ENCODE data around the gene SIPA1L2. TPM values are rescaled to one million over a fixed set of nuclear protein-coding genes. Genes with fewer than 3 reads are reported as not detected.

Gene SIPA1L2
- total RNA-seq, 1 donor from 2014 or later = 3.7 TPM

DNA sequence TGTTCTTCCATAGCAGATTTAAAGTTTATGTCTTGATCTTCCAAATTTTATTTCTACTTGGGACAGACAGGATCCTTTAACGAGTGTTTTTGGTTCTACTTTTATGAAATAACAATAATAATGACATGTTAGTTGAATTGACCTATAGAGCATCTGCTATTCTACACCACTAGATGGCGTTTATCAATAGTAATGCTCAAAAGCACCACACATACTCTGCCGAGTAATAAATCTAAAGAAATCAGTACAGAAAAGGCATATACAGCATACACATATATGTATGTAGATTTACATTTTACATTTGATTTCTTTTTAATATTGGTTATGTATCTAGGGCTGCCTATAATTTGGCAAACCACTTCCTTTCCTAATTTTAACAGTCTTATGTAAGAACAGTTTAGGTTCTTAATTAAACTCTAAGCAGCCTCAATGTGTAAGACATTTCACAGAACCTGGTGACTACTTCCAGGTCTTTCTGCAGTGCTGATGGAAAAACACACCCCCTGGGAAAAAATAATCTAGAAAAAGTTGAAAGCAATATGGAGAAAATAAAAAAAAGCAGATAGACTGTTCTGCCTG lies 5.9 kb upstream of the SIPA1L2 start:
- H3K4me1 Mint-ChIP-seq (ENCODE audit: low read depth) = peaks cover 2% of the 10 kb centered on the region
- H3K36me3 Mint-ChIP-seq (ENCODE audit: low read depth) = no peaks in the 10 kb centered on the region
- H3K27ac Mint-ChIP-seq = no peak overlapping the region
- DNase-seq (ENCODE audit: low spot score) = no peak
- no peak overlapping the region for H3K4me3 Mint-ChIP-seq (ENCODE audit: low read depth)
- intact Hi-C loops (cut with micrococcal nuclease) = loop anchor here (1.0 to 5.0 kb wide), 2 partner anchors 391 to 605 kb away; no protein-coding TSS in a partner anchor
- no peaks in the 10 kb centered on the region for H3K9me3 Mint-ChIP-seq
- peaks cover 23% of the 10 kb centered on the region for H3K27me3 Mint-ChIP-seq (ENCODE audit: low read depth)

DNA sequence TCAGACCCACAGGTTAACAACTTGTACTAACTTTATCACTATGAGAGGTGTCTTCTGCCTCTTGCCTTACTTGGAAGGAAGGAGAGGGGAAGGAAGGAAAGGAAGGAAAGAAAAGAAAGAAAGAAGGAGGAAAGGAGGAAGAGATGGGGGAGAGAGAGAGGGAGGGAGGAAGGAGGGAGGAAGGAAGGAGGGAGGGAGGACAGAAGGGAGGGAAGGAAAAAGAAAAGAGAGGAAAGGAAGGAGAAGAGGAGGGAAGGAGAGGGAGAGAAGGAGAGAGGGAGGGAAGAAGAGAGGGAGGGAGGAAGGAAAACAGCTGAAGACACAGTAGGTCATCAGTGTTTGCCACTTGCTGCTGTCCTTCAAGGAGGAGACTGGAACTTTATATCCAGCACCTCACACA lies 5.3 kb upstream of the SIPA1L2 start:
- no peak overlapping the region for H3K27ac Mint-ChIP-seq
- peaks cover 23% of the 10 kb centered on the region for H3K27me3 Mint-ChIP-seq (ENCODE audit: low read depth)
- DNase-seq (ENCODE audit: low spot score) = no peak
- no peaks in the 10 kb centered on the region for H3K36me3 Mint-ChIP-seq (ENCODE audit: low read depth)
- intact Hi-C loops (cut with micrococcal nuclease) = loop anchor here (1.0 to 5.0 kb wide), 2 partner anchors 392 to 606 kb away; no protein-coding TSS in a partner anchor
- peaks cover 4% of the 10 kb centered on the region for H3K4me1 Mint-ChIP-seq (ENCODE audit: low read depth)
- no peak overlapping the region for H3K4me3 Mint-ChIP-seq (ENCODE audit: low read depth)
- no peaks in the 10 kb centered on the region for H3K9me3 Mint-ChIP-seq

DNA sequence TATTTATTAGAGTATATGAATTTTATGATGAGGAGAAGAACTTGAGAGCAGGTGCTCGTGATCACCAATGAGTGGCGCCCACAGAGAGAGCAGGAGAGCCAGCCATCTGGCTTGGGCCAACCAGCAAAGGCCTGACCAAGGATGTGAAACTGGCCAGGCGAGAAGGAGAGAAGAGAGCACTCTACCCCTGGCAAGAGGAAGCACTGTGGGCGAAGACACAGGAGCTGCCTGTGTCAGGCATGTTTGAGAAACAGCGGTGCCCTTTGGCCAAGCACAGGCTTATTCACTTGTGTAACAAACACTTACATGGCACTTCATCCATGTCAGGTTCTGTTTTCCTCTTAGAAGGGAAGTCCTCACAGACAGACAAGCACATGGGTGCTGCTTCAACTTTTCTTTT lies 4.2 kb upstream of the SIPA1L2 start:
- intact Hi-C loops (cut with micrococcal nuclease) = loop anchor here (5.0 kb wide), 1 partner anchor 173 kb away; the partner anchor contains the start of gene MAP10
- Mint-ChIP-seq H3K9me3 (no peaks in the 10 kb centered on the region), H3K36me3 (ENCODE audit: low read depth) (no peaks in the 10 kb centered on the region), H3K4me1 (ENCODE audit: low read depth) (peaks cover 4% of the 10 kb centered on the region), H3K27me3 (ENCODE audit: low read depth) (peaks cover 26% of the 10 kb centered on the region), H3K4me3 (ENCODE audit: low read depth) (no peak overlapping the region), H3K27ac (no peak overlapping the region)
- DNase-seq (ENCODE audit: low spot score) = no peak

DNA sequence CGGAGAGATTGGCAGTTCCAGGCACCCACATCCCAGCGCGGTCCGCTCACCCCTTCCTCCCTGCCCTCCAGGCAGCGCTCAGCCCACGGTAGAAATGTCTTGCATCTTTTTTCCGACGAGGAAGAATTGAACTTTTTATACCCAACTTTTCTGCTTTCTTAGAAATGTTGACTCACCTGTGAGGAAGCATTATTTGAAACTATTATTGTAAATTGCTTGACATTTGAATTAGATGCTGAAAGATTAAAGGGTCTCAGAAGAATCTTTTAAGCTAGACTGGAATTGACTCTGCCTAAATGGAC lies 912 bp upstream of the SIPA1L2 start:
- Mint-ChIP-seq H3K9me3 (no peaks in the 10 kb centered on the region), H3K36me3 (ENCODE audit: low read depth) (no peaks in the 10 kb centered on the region), H3K4me3 (ENCODE audit: low read depth) (peak overlapping the region; percentile 80), H3K4me1 (ENCODE audit: low read depth) (peaks cover 9% of the 10 kb centered on the region), H3K27ac (no peak overlapping the region), H3K27me3 (ENCODE audit: low read depth) (peaks cover 57% of the 10 kb centered on the region)
- no peak for DNase-seq (ENCODE audit: low spot score)
- intact Hi-C loops (cut with micrococcal nuclease) = loop anchor here (2.0 to 5.0 kb wide), 2 partner anchors 176 to 320 kb away; partner anchors contain the start of genes MAP10 and NTPCR

DNA sequence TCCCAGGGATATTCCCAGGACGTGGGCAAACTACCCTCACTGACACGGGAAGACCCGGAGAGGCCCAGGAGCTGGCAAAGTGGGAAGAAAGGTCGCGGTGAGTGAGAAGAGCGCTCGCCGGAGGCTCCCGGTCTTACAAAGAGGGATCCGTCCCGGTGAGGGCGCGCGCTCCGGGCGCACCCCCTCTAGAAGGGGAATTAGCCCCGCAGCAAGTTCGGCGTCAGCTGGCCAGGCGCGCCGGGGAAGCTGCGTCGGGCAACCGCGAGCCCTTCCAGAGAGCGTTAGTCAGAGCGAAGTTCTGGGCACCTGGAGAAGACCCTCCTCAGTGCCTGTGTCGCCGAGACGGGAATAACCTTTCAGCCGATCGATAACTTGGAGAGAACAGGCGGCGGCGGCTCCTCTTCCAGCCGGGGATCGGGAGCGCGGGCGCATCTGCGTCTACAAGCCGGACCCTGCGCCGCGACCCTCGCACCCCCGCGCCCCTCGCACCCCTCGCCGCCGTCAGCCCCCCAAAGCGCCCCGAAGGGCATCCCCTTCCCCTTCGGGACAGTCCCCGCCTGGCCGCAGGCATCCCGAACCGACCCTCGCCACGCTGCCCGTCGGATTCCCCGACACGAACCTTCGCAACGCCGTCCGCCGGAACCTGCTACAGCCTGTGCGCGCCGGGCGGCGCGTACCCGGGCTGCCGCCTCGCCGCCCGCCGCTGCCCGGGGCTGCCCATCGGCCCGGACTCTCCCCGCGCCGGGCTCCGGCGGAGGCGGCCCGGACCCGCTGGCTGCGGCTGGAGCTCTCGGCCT lies 485 bp downstream of the SIPA1L2 start:
- Mint-ChIP-seq H3K27me3 (ENCODE audit: low read depth) (peaks cover 58% of the 10 kb centered on the region), H3K4me1 (ENCODE audit: low read depth) (peaks cover 9% of the 10 kb centered on the region), H3K27ac (no peak overlapping the region), H3K36me3 (ENCODE audit: low read depth) (no peaks in the 10 kb centered on the region), H3K9me3 (no peaks in the 10 kb centered on the region), H3K4me3 (ENCODE audit: low read depth) (peak overlapping the region; percentile 86)
- DNase-seq (ENCODE audit: low spot score) = peak; percentile 10
- intact Hi-C loops (cut with micrococcal nuclease) = loop anchor here (2.0 to 5.0 kb wide), 2 partner anchors 178 to 321 kb away; partner anchors contain the start of genes MAP10 and NTPCR

DNA sequence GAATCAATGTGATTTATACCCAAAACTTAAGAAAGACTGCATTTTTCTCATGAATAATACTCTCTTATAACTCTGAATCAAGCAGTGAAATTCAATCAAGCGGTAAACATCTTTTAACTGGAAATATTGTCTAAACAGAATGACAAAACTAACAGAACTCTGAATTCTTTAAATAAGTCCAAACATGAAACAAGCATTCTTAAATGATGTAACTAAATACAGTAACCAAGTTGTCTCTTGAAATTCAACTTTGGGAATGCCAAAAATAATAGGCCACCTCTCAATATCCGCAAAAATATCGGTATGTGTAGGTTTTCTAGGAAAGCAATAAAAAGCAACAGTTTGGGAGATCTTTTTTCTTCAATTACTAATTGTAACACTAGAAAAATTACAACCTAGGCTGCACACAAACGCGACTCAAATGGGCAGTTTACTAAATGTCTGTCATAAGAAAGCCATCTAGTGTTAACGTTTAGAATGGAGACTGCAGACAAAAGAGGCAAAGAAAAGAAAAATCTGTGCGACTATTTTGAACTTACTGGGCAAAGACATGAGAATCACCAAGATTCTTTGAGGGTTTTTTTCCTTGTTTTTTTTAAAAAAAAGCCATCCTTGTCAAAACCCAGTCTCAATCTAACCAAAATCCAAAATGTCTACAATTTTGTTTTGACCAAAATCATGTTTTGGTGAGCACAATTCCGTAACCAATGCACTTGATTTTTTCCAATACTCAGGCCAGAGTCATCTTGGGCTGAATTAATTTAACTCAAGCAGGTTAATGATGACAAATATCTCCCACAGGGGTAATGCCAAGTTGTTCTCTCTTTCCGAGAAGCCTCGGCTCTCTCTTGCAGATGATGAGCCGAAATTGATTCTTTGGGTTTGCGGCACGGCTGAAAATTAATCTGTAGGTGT lies 1.3 kb downstream of the SIPA1L2 start:
- H3K27ac Mint-ChIP-seq = no peak overlapping the region

DNA sequence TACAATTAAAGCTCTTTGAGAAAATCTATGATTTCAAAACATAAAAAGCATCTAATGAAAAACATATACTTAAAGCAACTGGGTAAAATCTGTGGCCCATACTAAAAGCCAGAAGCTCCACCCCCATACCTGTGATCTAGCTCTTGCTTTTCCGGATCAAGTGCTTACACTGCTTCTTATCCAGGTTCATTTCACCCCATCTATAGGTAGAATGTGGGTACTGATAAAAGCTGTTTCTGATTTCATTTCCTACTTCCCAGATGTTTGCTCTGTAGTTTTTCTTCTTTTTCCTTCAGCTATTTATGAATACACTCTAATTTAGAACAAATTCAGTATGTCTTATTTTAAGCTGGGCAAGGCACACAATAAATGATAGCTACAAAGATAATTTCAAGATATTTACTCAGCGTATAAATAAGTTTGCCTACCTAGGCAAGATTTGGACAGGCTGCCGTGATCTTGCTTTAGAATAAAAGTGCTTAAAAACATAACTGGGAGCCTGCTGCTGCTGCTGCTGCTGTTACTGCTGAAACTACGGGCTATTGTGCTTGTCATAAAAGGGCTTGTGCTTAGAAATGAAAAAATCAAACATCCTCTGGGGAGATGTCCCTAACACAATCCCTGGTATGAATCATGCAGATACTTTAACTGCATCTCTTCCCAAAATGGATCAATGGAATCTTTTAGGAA lies 2.1 kb downstream of the SIPA1L2 start:
- DNase-seq (ENCODE audit: low spot score) = no peak
- Mint-ChIP-seq H3K9me3 (no peaks in the 10 kb centered on the region), H3K36me3 (ENCODE audit: low read depth) (no peaks in the 10 kb centered on the region), H3K27me3 (ENCODE audit: low read depth) (peaks cover 51% of the 10 kb centered on the region), H3K27ac (no peak overlapping the region), H3K4me3 (ENCODE audit: low read depth) (no peak overlapping the region), H3K4me1 (ENCODE audit: low read depth) (peaks cover 9% of the 10 kb centered on the region)
- intact Hi-C loops (cut with micrococcal nuclease) = no loop called here

More for the DNA sequence above, 1.3 kb downstream of the SIPA1L2 start:
- Mint-ChIP-seq H3K36me3 (ENCODE audit: low read depth) (no peaks in the 10 kb centered on the region), H3K4me3 (ENCODE audit: low read depth) (peak overlapping the region; percentile 86), H3K4me1 (ENCODE audit: low read depth) (peaks cover 9% of the 10 kb centered on the region), H3K9me3 (no peaks in the 10 kb centered on the region), H3K27me3 (ENCODE audit: low read depth) (peaks cover 55% of the 10 kb centered on the region)
- intact Hi-C loops (cut with micrococcal nuclease) = no loop called here
- no peak for DNase-seq (ENCODE audit: low spot score)

DNA sequence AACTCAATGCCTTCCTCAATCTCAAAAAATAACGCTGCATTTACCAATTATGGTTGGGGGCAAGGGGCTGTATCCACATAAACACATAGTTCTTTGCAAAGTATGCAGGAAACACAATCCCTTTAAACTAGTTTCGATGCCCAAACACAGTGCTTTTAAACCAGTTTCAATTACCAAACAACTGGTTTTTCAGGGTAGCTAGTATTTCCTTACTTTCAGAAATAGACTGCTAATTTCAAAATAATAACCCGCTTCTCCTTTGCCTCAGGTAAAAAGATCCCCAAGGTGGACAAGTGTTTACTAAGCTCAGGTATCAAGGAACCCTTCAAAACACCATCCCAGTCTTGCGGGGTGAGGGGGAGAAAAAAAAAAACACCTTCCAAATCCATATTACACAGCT lies 2.8 kb downstream of the SIPA1L2 start:
- no peak overlapping the region for H3K4me3 Mint-ChIP-seq (ENCODE audit: low read depth)
- no peaks in the 10 kb centered on the region for H3K9me3 Mint-ChIP-seq
- H3K27me3 Mint-ChIP-seq (ENCODE audit: low read depth) = peaks cover 53% of the 10 kb centered on the region
- H3K27ac Mint-ChIP-seq = no peak overlapping the region
- no peaks in the 10 kb centered on the region for H3K36me3 Mint-ChIP-seq (ENCODE audit: low read depth)
- H3K4me1 Mint-ChIP-seq (ENCODE audit: low read depth) = peaks cover 9% of the 10 kb centered on the region
- intact Hi-C loops (cut with micrococcal nuclease) = no loop called here
- DNase-seq (ENCODE audit: low spot score) = no peak

DNA sequence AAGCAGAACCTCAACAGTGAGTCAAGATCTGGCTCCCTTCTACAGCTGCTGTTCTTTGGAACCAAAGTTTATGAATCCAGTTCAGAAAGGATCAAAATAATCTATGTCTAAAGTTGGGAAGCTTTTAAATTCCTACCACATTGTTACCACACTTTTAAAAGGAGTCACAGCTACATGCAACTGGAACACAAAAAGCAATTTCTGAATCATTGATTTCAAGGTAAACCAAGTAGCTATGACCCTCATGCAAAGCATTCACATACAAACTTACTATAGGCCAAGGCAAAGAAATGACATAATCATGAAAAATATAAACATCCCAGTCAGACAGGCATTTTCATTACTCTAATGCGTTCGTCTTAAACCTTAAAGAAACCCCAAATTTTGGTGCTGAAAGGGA lies 3.5 kb downstream of the SIPA1L2 start:
- H3K27me3 Mint-ChIP-seq (ENCODE audit: low read depth) = peaks cover 50% of the 10 kb centered on the region
- no peak for DNase-seq (ENCODE audit: low spot score)
- intact Hi-C loops (cut with micrococcal nuclease) = no loop called here
- no peaks in the 10 kb centered on the region for H3K36me3 Mint-ChIP-seq (ENCODE audit: low read depth)
- H3K9me3 Mint-ChIP-seq = no peaks in the 10 kb centered on the region
- no peak overlapping the region for H3K4me3 Mint-ChIP-seq (ENCODE audit: low read depth)
- peaks cover 9% of the 10 kb centered on the region for H3K4me1 Mint-ChIP-seq (ENCODE audit: low read depth)
- no peak overlapping the region for H3K27ac Mint-ChIP-seq

DNA sequence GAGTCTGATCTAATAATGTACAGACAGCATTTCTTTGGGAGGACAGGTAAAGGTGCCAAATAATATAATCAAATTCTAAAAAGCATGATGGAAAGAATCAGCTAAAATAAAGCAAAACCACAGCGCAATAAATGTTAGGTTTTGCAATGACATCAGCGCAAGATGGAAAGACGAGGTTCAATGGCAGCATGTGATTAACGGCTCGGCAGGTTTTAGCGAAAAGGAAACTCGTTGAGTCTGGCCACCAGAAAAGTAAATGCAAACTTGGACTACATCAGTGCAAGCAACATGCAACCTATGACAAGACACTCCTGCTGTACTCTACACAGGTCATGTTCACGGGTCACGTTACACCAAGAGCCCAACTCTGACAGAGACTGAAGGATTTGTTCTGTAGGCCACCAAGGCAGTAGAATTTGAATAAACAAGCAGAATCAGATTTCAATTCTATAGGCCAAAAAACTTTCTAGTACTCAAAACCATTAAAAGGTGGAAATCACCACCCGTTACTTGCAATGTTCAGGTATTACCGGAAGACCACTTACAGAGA lies 4.5 kb downstream of the SIPA1L2 start:
- no peak overlapping the region for H3K27ac Mint-ChIP-seq
- peaks cover 6% of the 10 kb centered on the region for H3K4me1 Mint-ChIP-seq (ENCODE audit: low read depth)
- peaks cover 52% of the 10 kb centered on the region for H3K27me3 Mint-ChIP-seq (ENCODE audit: low read depth)
- no peaks in the 10 kb centered on the region for H3K36me3 Mint-ChIP-seq (ENCODE audit: low read depth)
- intact Hi-C loops (cut with micrococcal nuclease) = no loop called here
- no peaks in the 10 kb centered on the region for H3K9me3 Mint-ChIP-seq
- no peak overlapping the region for H3K4me3 Mint-ChIP-seq (ENCODE audit: low read depth)
- no peak for DNase-seq (ENCODE audit: low spot score)

DNA sequence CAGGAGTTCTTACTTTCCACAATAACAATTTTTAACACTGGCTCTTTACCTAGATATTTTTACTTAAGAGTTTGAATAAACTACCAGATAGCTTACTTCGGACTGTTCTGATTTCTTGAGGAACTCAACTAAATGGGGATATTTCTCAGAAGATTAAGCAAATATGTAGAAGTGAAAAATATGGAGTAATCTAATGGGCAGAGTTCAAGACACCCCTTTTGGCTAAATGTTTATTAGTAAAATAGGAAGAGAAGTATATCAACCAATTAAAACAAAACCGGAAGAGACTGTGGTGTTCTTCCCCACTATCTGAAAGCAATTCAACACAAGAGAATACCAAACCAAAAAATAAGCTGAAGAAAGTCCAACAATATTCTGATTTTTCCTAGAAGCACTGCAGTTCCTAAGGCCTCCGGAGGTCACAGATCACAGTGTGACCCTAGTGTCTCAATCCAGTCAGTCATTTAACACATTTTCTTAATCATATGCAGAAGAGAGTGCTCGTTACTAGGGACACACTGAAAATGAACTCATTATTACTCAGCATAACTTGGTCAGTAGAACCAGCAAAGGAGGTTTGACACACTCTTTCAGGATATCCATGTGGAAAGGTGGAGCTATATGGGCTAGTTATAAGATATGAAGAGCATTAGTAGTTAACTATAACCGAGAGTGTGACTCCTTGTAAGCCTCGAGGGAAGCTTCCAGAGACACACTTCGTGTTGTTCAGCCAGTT lies 5.2 kb downstream of the SIPA1L2 start:
- H3K27ac Mint-ChIP-seq = no peak overlapping the region
- intact Hi-C loops (cut with micrococcal nuclease) = no loop called here
- H3K4me1 Mint-ChIP-seq (ENCODE audit: low read depth) = peaks cover 6% of the 10 kb centered on the region
- no peak overlapping the region for H3K4me3 Mint-ChIP-seq (ENCODE audit: low read depth)
- no peak for DNase-seq (ENCODE audit: low spot score)
- H3K36me3 Mint-ChIP-seq (ENCODE audit: low read depth) = no peaks in the 10 kb centered on the region
- no peaks in the 10 kb centered on the region for H3K9me3 Mint-ChIP-seq
- H3K27me3 Mint-ChIP-seq (ENCODE audit: low read depth) = peaks cover 56% of the 10 kb centered on the region
